Activated CD4-positive, alpha-beta T cell treated with anti-CD3 and anti-CD28 coated beads, Interleukin-2, Interleukin-6, amounts not matched to agents 100 ng/mL and 50 ng/mL, durations not matched to agents 16 hours and 8 hours (primary cell): ENCODE results near the gene FUS.
"Not testable (repeated sequence)": the region's sequence is repeated elsewhere in the genome, so short reads cannot be mapped to it uniquely, and the experiment has no call there.

Experiments
- DNase-seq: peaks from one replicate; pipeline ENCODE4 v3.0.0-alpha.2; 2020

Gene FUS

GRCh38 chr16:31187808-31188189 is 7.9 kb downstream of the FUS start:
- no peak for DNase-seq

GRCh38 chr16:31188450-31189411 is 8.8 kb downstream of the FUS start:
- DNase-seq: no peak

- no peak for DNase-seq
These were observed 9.5 kb downstream of the FUS start for GRCh38 chr16:31189412-31189778.

- no peak for DNase-seq
These were observed 10.1 kb downstream of the FUS start for GRCh38 chr16:31190061-31190460.

GRCh38 chr16:31190818-31191444 is 11.0 kb downstream of the FUS start:
- DNase-seq: no peak

- no peak for DNase-seq
These were observed 11.9 kb downstream of the FUS start for GRCh38 chr16:31191697-31192428.

- no peak for DNase-seq
These were observed 13.1 kb downstream of the FUS start for GRCh38 chr16:31192856-31193642.

- DNase-seq: no peak
These were observed 13.9 kb downstream of the FUS start for GRCh38 chr16:31193874-31194273.

- no peak for DNase-seq
These were observed 15.0 kb downstream of the FUS start for GRCh38 chr16:31194898-31195297.

- not testable (repeated sequence) for DNase-seq
These were observed 15.9 kb downstream of the FUS start for GRCh38 chr16:31195861-31196260.

- no peak for DNase-seq
These were observed 16.6 kb downstream of the FUS start for GRCh38 chr16:31196324-31197088.

GRCh38 chr16:31198207-31198882 is 18.4 kb downstream of the FUS start:
- no peak for DNase-seq

GRCh38 chr16:31199430-31200041 is 19.6 kb downstream of the FUS start:
- DNase-seq: no peak

GRCh38 chr16:31200111-31200510 is 20.2 kb downstream of the FUS start:
- DNase-seq: not testable (repeated sequence)

- peak; percentile 64 for DNase-seq
These were observed 21.1 kb downstream of the FUS start for GRCh38 chr16:31200821-31201568.

- peak; percentile 60 for DNase-seq
These were observed 21.9 kb downstream of the FUS start for GRCh38 chr16:31201582-31202413.

- peak; percentile 53 for DNase-seq
These were observed 22.8 kb downstream of the FUS start, which contains the start of gene PYCARD for GRCh38 chr16:31202414-31203375. Gene PYCARD (minus strand): TSS chr16:31202760. CDS start chr16:31202690, 70 bp downstream.
